H1 (cell line): ENCODE measurements around the gene PSMF1. TPM values are rescaled to one million over a fixed set of nuclear protein-coding genes. Genes with fewer than 3 reads are reported as not detected.

Source experiments
- CEBPB ChIP-seq: IDR thresholded peaks from 2 replicates; pipeline ENCODE4 v1.6.1; 2012; ENCODE audit warnings: low read depth, low read length
- MAFK ChIP-seq: IDR thresholded peaks from 2 replicates; pipeline ENCODE4 v1.6.1; 2012; ENCODE audit warnings: low read depth, mild to moderate bottlenecking, improper control_type of control experiment, low read length
- NRF1 ChIP-seq: IDR thresholded peaks from 2 replicates; pipeline ENCODE4 v1.6.1; 2011; ENCODE audit warnings: mild to moderate bottlenecking, low read depth, low read length, improper control_type of control experiment
- POU5F1 ChIP-seq: IDR thresholded peaks from 2 replicates; pipeline ENCODE4 v1.6.1; 2011; ENCODE audit warnings: low read depth, mild to moderate bottlenecking, low read length, moderate library complexity
- SIN3A ChIP-seq, 2 experiments: IDR thresholded peaks in 1 of 2; conservative IDR thresholded peaks in 1 of 2; 2 replicates each; pipeline ENCODE4 v1.6.1; 2011 to 2012; ENCODE audit warnings: low read length in 2 of 2, improper control_type of control experiment in 1 of 2, low read depth in 1 of 2, mild to moderate bottlenecking in 1 of 2
- SUZ12 ChIP-seq: fragments of 200-600 bp; sonication (generic); IDR thresholded peaks from 2 replicates; pipeline ENCODE4 v1.6.1; 2012; ENCODE audit warnings: mild to moderate bottlenecking, inconsistent platforms, low read length, moderate library complexity, mixed read lengths
- polyA plus RNA-seq, 7 experiments: library from polyadenylated mRNA; depleted of rRNA in 3 of 7; stranded (reverse) in 5 of 7; unstranded in 2 of 7; fragments of >200 nt in 5 of 7; fragments of 200-250 nt in 2 of 7; gene quantifications; 1 replicate in 5 of 7; 2 replicates in 1 of 7; 4 replicates in 1 of 7; pipeline versions ENCODE4 v1.2.1 to v1.2.3, GENCODE V29; 2011 to 2013; ENCODE audit warnings: missing spikeins in 2 of 7, mixed read lengths in 2 of 7
- total RNA-seq: library from RNA; stranded (reverse); fragmentation: NEBNext Ultra II Directional; extraction: Animal tissue kit (Norgen Biotek cat#: 25700); gene quantifications from 2 replicates; pipeline ENCODE4 v1.2.1, GENCODE V29; 2021

PSMF1 gene
- total and polyA plus RNA-seq, 2 of the 8 experiments (the other 6 are each of a cell fraction or from before 2014, with no cell fraction given), result 106 to 159 TPM

DNA sequence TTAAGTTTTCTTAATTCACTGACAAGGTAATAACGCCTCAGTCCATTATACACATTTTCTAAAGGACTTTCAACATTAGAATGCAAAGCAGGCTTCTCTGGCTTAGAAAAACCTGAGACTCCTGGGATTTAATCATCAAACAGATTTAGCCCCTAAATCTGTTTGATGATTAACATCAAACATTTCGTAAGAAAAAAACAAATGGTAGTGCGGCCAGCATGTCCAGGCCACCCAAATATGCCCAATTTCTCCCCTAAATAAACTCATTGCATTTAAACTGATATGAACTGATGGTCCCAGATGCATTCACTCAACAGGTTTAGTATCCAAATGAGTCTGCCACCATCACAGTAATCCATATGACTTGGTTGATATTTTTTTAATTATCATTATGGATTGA lies 60.2 kb downstream of the PSMF1 start (continued):
- TF ChIP-seq SIN3A (conservative IDR thresholded peaks at IDR 0.05 in 1 of 2, IDR thresholded peaks at IDR 0.05 in 1 of 2; ENCODE audit: low read depth in 1 of 2, low read length in 2 of 2) (no peak), POU5F1 (no peak), MAFK (no peak), NRF1 (no peak), SUZ12 (no peak), CEBPB (no peak)
